Liver (tissue), 9 donors: ENCODE results near the gene JMJD1C. TPM values are rescaled to one million over a fixed set of nuclear protein-coding genes. Genes with fewer than 3 reads are reported as not detected.
A peak's percentile ranks its signal among the peaks of the same experiment; 100 is the strongest.

Experiments used
- DNase-seq: peaks from one replicate; pipeline ENCODE4 v3.0.0-alpha.2; 2017; ENCODE audit warnings: low spot score
- H3K27ac ChIP-seq, 2 donors: one replicate each; pipeline ENCODE4 v1.7.0; 2013; ENCODE audit warnings: inconsistent platforms in 2 of 2, low read length in 2 of 2, control low read depth in 1 of 2, low read depth in 1 of 2, mild to moderate bottlenecking in 1 of 2
- H3K27me3 ChIP-seq, 4 donors: one replicate each; pipeline versions ENCODE4 v1.6.1 to v1.7.0; 2013; ENCODE audit warnings: low read length in 3 of 4, inconsistent platforms in 1 of 4, mild to moderate bottlenecking in 1 of 4, moderate library complexity in 1 of 4; ENCODE audit not compliant: control insufficient read depth in 4 of 4, insufficient read depth in 4 of 4
- H3K36me3 ChIP-seq, 4 donors: one replicate each; pipeline versions ENCODE4 v1.6.1 to v1.7.0; 2013; ENCODE audit warnings: low read length in 3 of 4, mild to moderate bottlenecking in 3 of 4, low read depth in 1 of 4, moderate library complexity in 1 of 4; ENCODE audit not compliant: control insufficient read depth in 4 of 4, insufficient read depth in 3 of 4
- H3K4me1 ChIP-seq, 4 donors: one replicate each; pipeline versions ENCODE4 v1.6.1 to v1.7.0; 2013; ENCODE audit warnings: low read length in 3 of 4, mild to moderate bottlenecking in 3 of 4, moderate library complexity in 1 of 4; ENCODE audit not compliant: control insufficient read depth in 4 of 4, insufficient read depth in 4 of 4
- H3K4me3 ChIP-seq, 3 donors: one replicate each; pipeline versions ENCODE4 v1.6.1 to v1.7.0; 2013; ENCODE audit warnings: low read length in 3 of 3, control low read depth in 1 of 3, low read depth in 1 of 3, mild to moderate bottlenecking in 1 of 3
- H3K9ac ChIP-seq, 2 donors: one replicate each; pipeline ENCODE4 v1.7.0; 2013; ENCODE audit warnings: low read length in 2 of 2, mild to moderate bottlenecking in 2 of 2, moderate library complexity in 2 of 2, control low read depth in 1 of 2, low read depth in 1 of 2
- H3K9me3 ChIP-seq, 4 donors: one replicate each; pipeline versions ENCODE4 v1.6.1 to v1.7.0; 2013; ENCODE audit warnings: low read length in 3 of 4; ENCODE audit not compliant: control insufficient read depth in 4 of 4
- ATF3 ChIP-seq: IDR thresholded peaks from 2 replicates; pipeline ENCODE4 v1.6.1; 2016; ENCODE audit warnings: antibody characterized with exemption
- CTCF ChIP-seq: fragments of 150-350 bp; IDR thresholded peaks from 2 replicates; pipeline ENCODE4 v1.5.1; 2017; ENCODE audit warnings: improper control_type of control experiment, low read depth, low read length; ENCODE audit not compliant: missing input control
- EGR1 ChIP-seq, 2 donors: IDR thresholded peaks; 2 replicates each; pipeline ENCODE4 v1.6.1; 2016 to 2018; ENCODE audit warnings: antibody characterized with exemption in 2 of 2, low read depth in 2 of 2
- FOXA1 ChIP-seq: IDR thresholded peaks from 2 replicates; pipeline ENCODE4 v1.6.1; 2016; ENCODE audit warnings: antibody characterized with exemption
- FOXA2 ChIP-seq: IDR thresholded peaks from 2 replicates; pipeline ENCODE4 v1.6.1; 2016; ENCODE audit warnings: antibody characterized with exemption
- GABPA ChIP-seq, 2 donors: IDR thresholded peaks in 1 of 2; conservative IDR thresholded peaks in 1 of 2; 2 replicates each; pipeline ENCODE4 v1.6.1; 2016; ENCODE audit warnings: antibody characterized with exemption in 2 of 2, mild to moderate bottlenecking in 1 of 2, moderate library complexity in 1 of 2
- HNF4A ChIP-seq, 2 donors: conservative IDR thresholded peaks; 2 replicates each; pipeline ENCODE4 v1.6.1; 2016; ENCODE audit warnings: antibody characterized with exemption in 2 of 2, mild to moderate bottlenecking in 2 of 2
- HNF4G ChIP-seq: IDR thresholded peaks from 2 replicates; pipeline ENCODE4 v1.6.1; 2016; ENCODE audit warnings: antibody characterized with exemption
- JUND ChIP-seq, 2 donors: IDR thresholded peaks; 2 replicates each; pipeline ENCODE4 v1.6.1; 2016; ENCODE audit warnings: antibody characterized with exemption in 2 of 2
- MAX ChIP-seq: IDR thresholded peaks from 2 replicates; pipeline ENCODE4 v1.6.1; 2016; ENCODE audit warnings: antibody characterized with exemption
- NR2F2 ChIP-seq: IDR thresholded peaks from 2 replicates; pipeline ENCODE4 v1.6.1; 2016; ENCODE audit warnings: antibody characterized with exemption
- RXRA ChIP-seq, 2 donors: IDR thresholded peaks; 2 replicates each; pipeline ENCODE4 v1.6.1; 2017 to 2018; ENCODE audit warnings: antibody characterized with exemption in 2 of 2, mild to moderate bottlenecking in 1 of 2
- SP1 ChIP-seq: IDR thresholded peaks from 2 replicates; pipeline ENCODE4 v1.6.1; 2018; ENCODE audit warnings: antibody characterized with exemption, mild to moderate bottlenecking
- TAF1 ChIP-seq: conservative IDR thresholded peaks from 2 replicates; pipeline ENCODE4 v1.6.1; 2016; ENCODE audit warnings: antibody characterized with exemption, mild to moderate bottlenecking
- YY1 ChIP-seq: IDR thresholded peaks from 2 replicates; pipeline ENCODE4 v1.6.1; 2016; ENCODE audit warnings: antibody characterized with exemption, mild to moderate bottlenecking
- ZBTB33 ChIP-seq: IDR thresholded peaks from 2 replicates; pipeline ENCODE4 v1.6.1; 2016; ENCODE audit warnings: antibody characterized with exemption
- WGBS: extraction: QIAGEN DNeasy Blood & Tissue Kit; methylation state at CpG from one replicate; pipeline ENCODE4 v1.1.7; 2013; 5-methylcytosine and 5-hydroxymethylcytosine counted together
- polyA plus RNA-seq, 2 donors: library from polyadenylated mRNA; stranded (reverse) in 1 of 2; unstranded in 1 of 2; fragments of 200-250 nt in 1 of 2; fragments of >200 nt in 1 of 2; fragmentation: Nextera tagmentation in 1 of 2; extraction: Ambion mirVana in 1 of 2; gene quantifications; one replicate each; pipeline versions ENCODE4 v1.2.1 to v1.2.3, GENCODE V29; 2013 to 2015
- total RNA-seq, 2 donors: library from RNA; depleted of rRNA; stranded (reverse); fragments of >200 nt; gene quantifications; one replicate each; pipeline ENCODE4 v1.2.3, GENCODE V29; 2014
- donor health status: healthy.
- donor health status: healthy.
- donor health status: healthy.
- donor health status: healthy.
- donor health status: healthy.

JMJD1C gene
- total and polyA plus RNA-seq, 4 donors = 11.0 to 93.1 (median 56.0) TPM

- Histone ChIP-seq H3K36me3 (no peaks in the 10 kb centered on the region), H3K27me3 (no peaks in the 10 kb centered on the region), H3K27ac (peak overlapping the region in 1 of 2 donors; percentile 33), H3K4me3 (no peak overlapping the region), H3K4me1 (peaks cover 0 to 6% (median 2%) of the 10 kb centered on the region in 4 donors), H3K9me3 (no peaks in the 10 kb centered on the region), H3K9ac (no peak overlapping the region)
- WGBS = 60% methylated on average over 5 of the region's 5 CpGs
- no peak for TF ChIP-seq RXRA (IDR thresholded peaks at IDR 0.05)
- no peak for TF ChIP-seq TAF1
- TF ChIP-seq EGR1 (IDR thresholded peaks at IDR 0.05; ENCODE audit: low read depth in 2 of 2) = no peak
- TF ChIP-seq FOXA2 = no peak
- TF ChIP-seq HNF4G = no peak
- DNase-seq = no peak
Measured at GRCh38 chr10:63515002-63515763, 49.4 kb upstream of the JMJD1C start.

- no peaks in the 10 kb centered on the region for H3K27me3 ChIP-seq
- 81% methylated on average over 1 of the region's 1 CpG for WGBS
- TF ChIP-seq RXRA (IDR thresholded peaks at IDR 0.05) = peak; percentile 30 to 37
- TF ChIP-seq HNF4A (conservative IDR thresholded peaks at IDR 0.05) = peak; percentile 36 to 43
- TF ChIP-seq FOXA1 = no peak
- no peaks in the 10 kb centered on the region for H3K9me3 ChIP-seq
- no peak overlapping the region for H3K27ac ChIP-seq
- no peak overlapping the region for H3K4me3 ChIP-seq
- DNase-seq = no peak
- H3K36me3 ChIP-seq = no peaks in the 10 kb centered on the region
- H3K9ac ChIP-seq = no peak overlapping the region
- no peaks in the 10 kb centered on the region for H3K4me1 ChIP-seq
Measured at GRCh38 chr10:63506554-63506953, 40.8 kb upstream of the JMJD1C start.

- Histone ChIP-seq H3K36me3 (no peaks in the 10 kb centered on the region), H3K9ac (no peak overlapping the region), H3K27ac (no peak overlapping the region), H3K9me3 (no peaks in the 10 kb centered on the region), H3K4me3 (no peak overlapping the region), H3K27me3 (no peaks in the 10 kb centered on the region), H3K4me1 (no peaks in the 10 kb centered on the region)
- 81% methylated on average over 2 of the region's 2 CpGs for WGBS
- no peak for TF ChIP-seq HNF4G
- no peak for TF ChIP-seq FOXA2
- TF ChIP-seq NR2F2 = no peak
- TF ChIP-seq FOXA1 = no peak
- TF ChIP-seq EGR1 (IDR thresholded peaks at IDR 0.05; ENCODE audit: low read depth in 2 of 2) = no peak
- no peak for TF ChIP-seq HNF4A (conservative IDR thresholded peaks at IDR 0.05)
- TF ChIP-seq GABPA (IDR thresholded peaks at IDR 0.05 in 1 of 2, conservative IDR thresholded peaks at IDR 0.05 in 1 of 2) = no peak
- no peak for TF ChIP-seq CTCF
- TF ChIP-seq JUND (IDR thresholded peaks at IDR 0.05) = no peak
- no peak for TF ChIP-seq YY1
- TF ChIP-seq RXRA (IDR thresholded peaks at IDR 0.05) = no peak
- no peak for TF ChIP-seq ZBTB33
- TF ChIP-seq SP1 = no peak
- no peak for TF ChIP-seq ATF3
- TF ChIP-seq MAX = no peak
- no peak for DNase-seq
Measured at GRCh38 chr10:63505562-63505961, 39.8 kb upstream of the JMJD1C start.
